Transverse colon (tissue), 3 donors: ENCODE results near the gene MAGI1.

Experiments used
- POLR2A ChIP-seq: fragments of 450-650 bp; IDR thresholded peaks from one replicate; pipeline ENCODE4 v1.6.1; 2016; ENCODE audit warnings: antibody characterized with exemption, mild to moderate bottlenecking, moderate library complexity
- TF ChIP-seq, protein P1 (sequence below), 5 experiments: fragments of 200-600 bp in 3 of 5; fragments of 450-650 bp in 2 of 5; sonication (generic) in 3 of 5; IDR thresholded peaks; 1 replicate in 2 of 5; 2 replicates in 3 of 5; pipeline ENCODE4 v1.5.1; 2016 to 2017; ENCODE audit warnings: antibody characterized with exemption in 5 of 5, inconsistent platforms in 3 of 5, mild to moderate bottlenecking in 2 of 5, moderate library complexity in 1 of 5

- TF ChIP-seq, protein P1, sequence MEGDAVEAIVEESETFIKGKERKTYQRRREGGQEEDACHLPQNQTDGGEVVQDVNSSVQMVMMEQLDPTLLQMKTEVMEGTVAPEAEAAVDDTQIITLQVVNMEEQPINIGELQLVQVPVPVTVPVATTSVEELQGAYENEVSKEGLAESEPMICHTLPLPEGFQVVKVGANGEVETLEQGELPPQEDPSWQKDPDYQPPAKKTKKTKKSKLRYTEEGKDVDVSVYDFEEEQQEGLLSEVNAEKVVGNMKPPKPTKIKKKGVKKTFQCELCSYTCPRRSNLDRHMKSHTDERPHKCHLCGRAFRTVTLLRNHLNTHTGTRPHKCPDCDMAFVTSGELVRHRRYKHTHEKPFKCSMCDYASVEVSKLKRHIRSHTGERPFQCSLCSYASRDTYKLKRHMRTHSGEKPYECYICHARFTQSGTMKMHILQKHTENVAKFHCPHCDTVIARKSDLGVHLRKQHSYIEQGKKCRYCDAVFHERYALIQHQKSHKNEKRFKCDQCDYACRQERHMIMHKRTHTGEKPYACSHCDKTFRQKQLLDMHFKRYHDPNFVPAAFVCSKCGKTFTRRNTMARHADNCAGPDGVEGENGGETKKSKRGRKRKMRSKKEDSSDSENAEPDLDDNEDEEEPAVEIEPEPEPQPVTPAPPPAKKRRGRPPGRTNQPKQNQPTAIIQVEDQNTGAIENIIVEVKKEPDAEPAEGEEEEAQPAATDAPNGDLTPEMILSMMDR (IDR thresholded peaks at IDR 0.05) = no peak
- TF ChIP-seq POLR2A = no peak
These were observed 373.8 kb downstream of the MAGI1 start for GRCh38 chr3:65664931-65665330.
